H1 (cell line): ENCODE measurements around the gene NDC80. TPM values are rescaled to one million over a fixed set of nuclear protein-coding genes. Genes with fewer than 3 reads are reported as not detected.

Experiments
- RNF2 ChIP-seq: fragments of 200-900, 300-1000 bp; sonication (generic); IDR thresholded peaks from 2 replicates; pipeline ENCODE4 v1.7.1; 2016; ENCODE audit warnings: borderline replicate concordance, low read depth, mild to moderate bottlenecking, antibody characterized with exemption, low read length; ENCODE audit not compliant: poor library complexity, severe bottlenecking; ENCODE audit errors: missing control alignments
- polyA plus RNA-seq, 7 experiments: library from polyadenylated mRNA; depleted of rRNA in 3 of 7; stranded (reverse) in 5 of 7; unstranded in 2 of 7; fragments of >200 nt in 5 of 7; fragments of 200-250 nt in 2 of 7; gene quantifications; 1 replicate in 5 of 7; 2 replicates in 1 of 7; 4 replicates in 1 of 7; pipeline versions ENCODE4 v1.2.1 to v1.2.3, GENCODE V29; 2011 to 2013; ENCODE audit warnings: missing spikeins in 2 of 7, mixed read lengths in 2 of 7
- small RNA-seq: library from polyadenylated mRNA; stranded (forward); fragments of <200 nt; extraction: miRNeasy Mini kit (QIAGEN cat#:217004); gene quantifications from one replicate; pipeline ENCODE3, GENCODE V24; 2013; ENCODE audit not compliant: insufficient read depth
- total RNA-seq: library from RNA; stranded (reverse); fragmentation: NEBNext Ultra II Directional; extraction: Animal tissue kit (Norgen Biotek cat#: 25700); gene quantifications from 2 replicates; pipeline ENCODE4 v1.2.1, GENCODE V29; 2021

Gene NDC80
- total and polyA plus RNA-seq, 2 of the 8 experiments (the other 6 are each of a cell fraction or from before 2014, with no cell fraction given): 11.0 to 45.0 TPM

DNA sequence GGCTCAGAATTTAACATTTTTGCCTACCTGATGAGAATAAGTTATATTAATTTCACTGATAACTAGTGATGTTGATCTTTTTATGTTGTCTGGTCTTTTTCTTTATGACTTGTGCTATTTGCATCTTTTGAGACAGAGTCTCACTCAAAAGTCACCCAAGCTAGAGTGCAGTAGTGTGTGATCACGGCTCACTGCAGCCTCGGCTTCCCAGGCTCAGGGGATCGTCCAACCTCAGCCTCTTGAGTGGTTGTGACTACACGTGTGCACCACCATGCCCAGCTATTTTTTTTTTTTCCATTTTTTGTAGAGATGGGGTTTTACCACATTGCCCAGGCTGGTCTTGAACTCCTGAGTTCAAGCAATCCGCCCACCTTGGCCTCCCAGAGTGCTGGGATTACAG is 91.6 kb downstream of the NDC80 start (continued):
- TF ChIP-seq RNF2: no peak
- TF ChIP-seq, all 59 proteins: peak for 0

Small RNAs within 50 kb of the gene (small RNA-seq; reads per million reads assigned to genes)
- gene RF00019: not detected
- not detected for gene RF01233
- not detected for gene RNU6-340P

Other genes starting within 250 kb of the NDC80 start
- 10.6 and 11.5 TPM in 2 replicates for gene METTL4, start 52 bp upstream of the NDC80 start, total RNA-seq
- gene METTL4, start 52 bp upstream of the NDC80 start, polyA plus RNA-seq (2011; rRNA removed): 4.8 and 8.5 TPM in 2 replicates
- gene SMCHD1, start 84.2 kb downstream of the NDC80 start, total RNA-seq: 32.0 and 32.4 TPM in 2 replicates
- gene SMCHD1, start 84.2 kb downstream of the NDC80 start, polyA plus RNA-seq (2011; rRNA removed): 4.5 and 9.3 TPM in 2 replicates